Hepatic stellate cell (primary cell): ENCODE results near the gene POU6F2.

Experiments used
- DNase-seq: peaks from one replicate; pipeline ENCODE4 v3.0.0; 2011; ENCODE audit warnings: low spot score

Gene POU6F2

DNA sequence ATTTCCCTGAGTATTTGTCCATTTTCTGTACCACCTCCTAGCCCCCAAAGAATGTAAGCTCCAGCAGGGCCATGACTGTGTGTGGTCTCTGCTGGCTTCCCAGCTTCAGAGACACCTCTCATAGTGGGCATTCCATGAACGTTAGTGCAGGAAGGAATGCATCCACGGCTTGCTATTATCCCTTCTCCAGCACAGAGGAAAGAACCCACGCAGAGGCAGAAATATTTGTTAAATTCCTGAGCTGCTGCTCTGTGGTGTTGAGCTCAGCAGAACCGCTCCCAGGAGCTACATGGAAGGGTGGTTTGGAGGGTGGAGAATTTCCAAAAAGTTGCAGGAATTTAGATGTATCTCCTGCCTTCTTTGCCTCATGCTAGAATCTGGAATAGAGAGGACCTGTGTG is 275.2 kb downstream of the POU6F2 start:
- no peak for DNase-seq

DNA sequence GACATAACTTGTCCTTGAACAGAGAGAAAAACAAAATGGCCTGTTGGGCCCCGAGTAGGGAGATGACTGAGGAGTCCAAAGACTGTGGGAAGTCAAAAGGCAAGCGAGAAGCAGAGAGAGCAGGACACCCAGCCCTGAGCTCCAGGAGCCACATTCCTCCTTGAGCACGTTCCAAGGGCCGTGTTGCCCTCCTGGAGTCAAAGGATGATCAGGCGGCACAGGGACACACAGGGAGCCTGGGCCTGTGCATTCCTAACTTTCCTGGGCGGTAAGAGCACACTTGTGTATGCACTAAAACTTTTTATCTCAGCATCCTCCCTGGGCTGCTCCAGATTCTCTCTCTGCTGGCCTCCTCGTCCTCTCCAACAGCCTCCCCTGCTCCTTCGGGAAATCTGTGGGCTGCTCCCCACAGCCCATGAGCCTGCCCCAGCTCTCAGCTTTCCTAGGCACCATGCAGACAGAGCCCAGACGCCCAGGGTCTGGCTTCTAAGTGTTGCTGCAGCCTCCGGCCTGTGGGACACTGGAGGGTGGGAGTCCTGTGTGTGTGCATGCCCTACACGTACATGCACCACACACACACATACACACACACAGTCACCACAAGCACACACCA is 281.8 kb downstream of the POU6F2 start:
- no peak for DNase-seq

DNA sequence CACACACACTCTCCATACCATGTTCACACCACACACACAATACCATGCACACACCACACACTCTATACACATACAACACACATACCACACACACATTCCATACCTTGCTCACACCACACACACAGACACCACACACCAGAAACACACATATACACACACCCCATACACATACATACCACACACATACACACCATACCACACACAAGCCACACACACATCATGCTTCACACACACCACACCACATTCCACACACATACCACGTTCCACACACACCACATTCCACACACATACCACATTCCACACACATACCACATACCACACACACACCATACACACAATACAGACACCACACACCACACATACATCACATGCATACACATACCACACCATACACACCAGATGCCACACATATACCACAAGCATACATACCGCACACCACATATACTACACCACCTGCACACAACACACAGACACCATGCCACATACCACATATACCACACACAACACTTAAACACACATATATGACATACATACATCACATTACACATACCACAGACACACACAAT is 282.7 kb downstream of the POU6F2 start:
- no peak for DNase-seq

GRCh38 chr7:39261771-39262170 is 284.1 kb downstream of the POU6F2 start:
- DNase-seq: no peak

DNA sequence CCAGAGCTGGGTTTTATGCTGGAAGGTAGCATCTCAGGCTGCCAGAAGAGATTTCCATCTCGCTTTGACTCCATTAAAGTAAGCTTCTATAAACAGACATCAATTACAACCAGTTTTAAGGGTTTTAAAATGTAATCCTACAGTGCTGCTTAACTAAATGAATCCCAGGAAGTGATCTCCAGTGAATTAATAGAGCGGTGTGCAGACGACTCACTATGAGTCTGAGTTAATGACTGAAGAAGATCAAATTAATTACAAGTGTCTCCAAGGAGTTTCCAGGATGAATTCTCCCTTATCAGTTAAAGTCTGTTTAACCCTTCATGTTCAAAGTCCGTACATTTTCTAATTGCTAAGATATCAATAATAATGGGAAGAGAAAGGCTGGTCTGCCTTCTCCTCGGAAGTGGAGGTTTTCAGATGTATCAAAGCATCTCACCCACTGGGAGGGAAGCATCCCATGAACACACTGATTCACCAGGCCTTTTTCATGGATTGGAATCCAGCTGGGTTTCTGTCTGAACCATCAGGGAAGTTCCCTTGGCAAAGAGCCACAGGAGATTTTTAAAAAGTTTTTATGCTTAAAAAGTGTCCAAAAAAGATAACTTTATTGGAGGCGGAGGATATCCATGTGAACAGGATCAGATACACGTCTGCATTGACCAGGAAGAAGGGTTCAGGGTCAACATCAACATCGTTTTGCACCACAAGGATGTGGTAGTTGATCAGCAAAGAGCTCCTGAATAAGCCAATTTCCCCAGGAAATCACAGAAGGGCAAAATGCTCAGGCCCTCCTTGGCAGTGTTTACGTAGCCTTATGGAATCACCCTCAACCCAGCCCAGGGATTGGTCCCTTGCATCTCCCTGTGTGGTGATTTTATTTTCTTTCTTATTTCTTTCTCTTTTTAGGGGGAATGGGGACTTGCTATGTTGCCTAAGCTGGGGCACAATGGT is 288.2 kb downstream of the POU6F2 start:
- no peak for DNase-seq

GRCh38 chr7:39269034-39269433 is 291.3 kb downstream of the POU6F2 start:
- no peak for DNase-seq

- no peak for DNase-seq
Observed at GRCh38 chr7:39270018-39270417, 292.3 kb downstream of the POU6F2 start.

GRCh38 chr7:39271402-39271801 is 293.7 kb downstream of the POU6F2 start:
- no peak for DNase-seq

GRCh38 chr7:39272111-39272510 is 294.4 kb downstream of the POU6F2 start:
- no peak for DNase-seq

- DNase-seq: no peak
Observed at GRCh38 chr7:39272691-39273090, 295.0 kb downstream of the POU6F2 start.

DNA sequence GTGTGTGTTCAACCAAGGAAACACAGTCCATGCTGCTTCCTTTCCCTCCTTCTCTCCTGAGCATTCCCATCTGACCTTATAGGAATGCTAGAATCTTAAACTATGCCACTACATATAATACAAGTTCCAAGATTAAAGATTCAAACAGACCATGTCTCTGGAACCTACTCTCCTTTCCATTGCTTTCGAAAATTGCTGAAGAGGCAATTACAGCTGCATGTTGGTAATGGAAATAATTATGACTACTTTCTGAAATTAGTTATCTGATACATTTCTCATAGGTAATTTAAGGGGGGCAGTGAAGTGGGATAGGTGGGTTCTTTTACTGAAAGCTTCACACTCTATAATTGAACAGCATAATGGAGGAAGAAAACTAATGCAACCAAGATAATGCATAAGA is 302.6 kb downstream of the POU6F2 start:
- no peak for DNase-seq

- no peak for DNase-seq
Observed at GRCh38 chr7:39285256-39285655, 307.5 kb downstream of the POU6F2 start.

- DNase-seq: no peak
Observed at GRCh38 chr7:39288303-39288702, 310.6 kb downstream of the POU6F2 start.

- DNase-seq: no peak
Observed at GRCh38 chr7:39291628-39292410, 314.1 kb downstream of the POU6F2 start.

- no peak for DNase-seq
Observed at GRCh38 chr7:39293056-39293823, 315.5 kb downstream of the POU6F2 start.

GRCh38 chr7:39294022-39294421 is 316.3 kb downstream of the POU6F2 start:
- no peak for DNase-seq

DNA sequence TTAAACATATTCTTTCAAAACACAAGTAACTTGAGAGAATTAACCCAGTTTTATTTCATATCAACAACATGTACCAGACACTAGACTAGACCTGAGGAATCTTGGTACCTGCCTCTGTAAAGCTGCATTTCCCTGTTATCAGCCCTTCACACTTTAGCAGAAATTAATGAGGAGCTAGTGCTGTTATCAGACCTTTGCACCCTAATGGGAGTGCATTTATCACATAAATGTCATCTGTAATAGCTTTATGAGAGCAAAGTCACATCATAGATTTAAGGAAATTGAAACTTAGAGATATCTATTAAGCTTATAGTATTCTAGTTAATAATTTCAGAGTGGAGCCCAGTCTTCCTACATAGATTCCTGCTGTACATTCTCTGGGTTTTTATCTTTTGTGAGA is 318.1 kb downstream of the POU6F2 start:
- no peak for DNase-seq

DNA sequence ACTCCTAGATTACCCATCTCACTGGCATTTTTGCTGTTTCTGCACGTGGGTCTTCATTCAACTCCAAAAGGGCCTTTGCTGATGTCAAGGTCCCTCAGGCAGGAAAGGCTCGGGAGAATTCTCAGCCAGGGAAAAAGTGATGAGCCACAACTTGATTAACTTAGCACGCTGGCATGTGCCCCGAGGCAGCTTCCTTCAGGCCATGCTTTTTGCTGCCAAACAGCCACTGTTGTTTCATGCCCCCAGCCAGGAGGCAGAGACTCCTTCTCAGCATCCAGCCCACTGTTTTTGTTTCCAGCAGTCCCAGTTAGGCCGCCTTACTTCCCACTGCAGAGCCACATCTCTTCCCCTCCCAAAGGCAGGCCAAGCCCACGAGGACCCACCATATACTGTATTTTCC is 322.0 kb downstream of the POU6F2 start:
- no peak for DNase-seq

GRCh38 chr7:39300276-39300675 is 322.6 kb downstream of the POU6F2 start:
- no peak for DNase-seq

- no peak for DNase-seq
Observed at GRCh38 chr7:39301543-39301942, 323.8 kb downstream of the POU6F2 start.

- DNase-seq: no peak
Observed at GRCh38 chr7:39304178-39304577, 326.5 kb downstream of the POU6F2 start.
